ENCODE results near the gene HAUS2.
"Not testable (repeated sequence)": the region's sequence is repeated elsewhere in the genome, so short reads cannot be mapped to it uniquely, and the experiment has no call there.

The HAUS2 gene

GRCh38 chr15:42592716-42593115 is 44.1 kb downstream of the HAUS2 start:
- Histone ChIP-seq H3K36me3 (ENCODE audit: control insufficient read depth, insufficient read depth, low read length) (no peaks in the 10 kb centered on the region), H3K27me3 (ENCODE audit: control insufficient read depth, insufficient read depth, low read length) (no peaks in the 10 kb centered on the region), H3K4me1 (ENCODE audit: control insufficient read depth, insufficient read depth, low read length) (no peaks in the 10 kb centered on the region), H3K4me3 (ENCODE audit: low read length) (no peak overlapping the region), H3K9me3 (ENCODE audit: control insufficient read depth, insufficient read depth, low read length) (no peaks in the 10 kb centered on the region; the same call in 1 of the 2 replicates), H3K27ac (ENCODE audit: low read length) (no peak overlapping the region)
- no peak for DNase-seq (ENCODE audit: low read depth, low spot score)
- no CpG with 5 or more reads among the region's 3 CpGs for WGBS (ENCODE audit: insufficient coverage, insufficient read length)

DNA sequence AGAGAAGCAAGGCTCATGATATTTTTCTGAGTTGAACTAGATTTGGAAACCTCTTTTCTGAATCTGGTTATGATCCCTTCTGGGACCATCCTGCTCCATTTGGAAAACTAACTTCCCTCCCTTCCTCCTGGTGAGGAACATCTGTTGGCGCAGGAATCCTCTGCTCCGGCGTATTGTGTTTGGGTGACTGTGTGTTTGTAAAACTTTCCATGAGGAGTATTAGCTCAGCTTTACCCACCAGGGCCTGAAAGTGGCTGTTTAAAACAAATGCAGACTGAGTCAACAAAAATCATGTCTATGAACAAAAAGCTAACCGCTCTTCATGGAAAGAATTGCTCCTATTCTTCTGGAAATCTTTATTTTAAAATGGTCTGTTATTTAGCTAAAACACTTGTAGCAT is 44.5 kb downstream of the HAUS2 start:
- Histone ChIP-seq H3K4me1 (ENCODE audit: control insufficient read depth, insufficient read depth, low read length) (no peaks in the 10 kb centered on the region), H3K4me3 (ENCODE audit: low read length) (no peak overlapping the region), H3K27me3 (ENCODE audit: control insufficient read depth, insufficient read depth, low read length) (no peaks in the 10 kb centered on the region), H3K9me3 (ENCODE audit: control insufficient read depth, insufficient read depth, low read length) (no peaks in the 10 kb centered on the region; the same call in 1 of the 2 replicates), H3K27ac (ENCODE audit: low read length) (no peak overlapping the region), H3K36me3 (ENCODE audit: control insufficient read depth, insufficient read depth, low read length) (no peaks in the 10 kb centered on the region)
- WGBS (ENCODE audit: insufficient coverage, insufficient read length): no CpG with 5 or more reads among the region's 4 CpGs
- DNase-seq (ENCODE audit: low read depth, low spot score): no peak

DNA sequence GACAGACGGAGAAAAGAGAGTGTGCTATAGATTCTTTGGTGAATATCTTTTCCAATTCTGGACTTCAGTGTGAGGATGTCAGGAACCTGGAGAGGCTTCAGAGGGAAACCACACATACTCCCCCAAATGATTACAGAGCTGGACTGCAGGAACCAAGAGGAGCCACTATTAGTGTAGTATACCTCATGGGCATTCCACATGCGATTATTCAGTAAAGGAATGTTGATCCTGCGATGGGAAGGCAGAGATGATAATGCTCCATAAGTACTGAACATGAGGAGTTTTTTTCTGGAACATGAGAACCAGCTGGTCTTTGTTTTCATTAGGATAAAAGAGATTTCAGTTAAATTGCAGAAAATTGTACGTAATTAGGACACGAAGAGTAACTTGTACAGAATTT is 45.5 kb downstream of the HAUS2 start:
- Histone ChIP-seq H3K9me3 (ENCODE audit: control insufficient read depth, insufficient read depth, low read length) (no peaks in the 10 kb centered on the region; the same call in 1 of the 2 replicates), H3K36me3 (ENCODE audit: control insufficient read depth, insufficient read depth, low read length) (no peaks in the 10 kb centered on the region), H3K27ac (ENCODE audit: low read length) (no peak overlapping the region), H3K4me1 (ENCODE audit: control insufficient read depth, insufficient read depth, low read length) (no peaks in the 10 kb centered on the region), H3K27me3 (ENCODE audit: control insufficient read depth, insufficient read depth, low read length) (no peaks in the 10 kb centered on the region), H3K4me3 (ENCODE audit: low read length) (no peak overlapping the region)
- DNase-seq (ENCODE audit: low read depth, low spot score): no peak
- WGBS (ENCODE audit: insufficient coverage, insufficient read length): no CpG with 5 or more reads among the region's 5 CpGs

GRCh38 chr15:42595626-42596240 is 47.1 kb downstream of the HAUS2 start:
- no peak for DNase-seq (ENCODE audit: low read depth, low spot score)
- WGBS (ENCODE audit: insufficient coverage, insufficient read length): no CpG with 5 or more reads among the region's 4 CpGs
- Histone ChIP-seq H3K27ac (ENCODE audit: low read length) (no peak overlapping the region), H3K4me1 (ENCODE audit: control insufficient read depth, insufficient read depth, low read length) (no peaks in the 10 kb centered on the region), H3K4me3 (ENCODE audit: low read length) (no peak overlapping the region), H3K27me3 (ENCODE audit: control insufficient read depth, insufficient read depth, low read length) (no peaks in the 10 kb centered on the region), H3K36me3 (ENCODE audit: control insufficient read depth, insufficient read depth, low read length) (no peaks in the 10 kb centered on the region), H3K9me3 (ENCODE audit: control insufficient read depth, insufficient read depth, low read length) (no peaks in the 10 kb centered on the region; the same call in 1 of the 2 replicates)

DNA sequence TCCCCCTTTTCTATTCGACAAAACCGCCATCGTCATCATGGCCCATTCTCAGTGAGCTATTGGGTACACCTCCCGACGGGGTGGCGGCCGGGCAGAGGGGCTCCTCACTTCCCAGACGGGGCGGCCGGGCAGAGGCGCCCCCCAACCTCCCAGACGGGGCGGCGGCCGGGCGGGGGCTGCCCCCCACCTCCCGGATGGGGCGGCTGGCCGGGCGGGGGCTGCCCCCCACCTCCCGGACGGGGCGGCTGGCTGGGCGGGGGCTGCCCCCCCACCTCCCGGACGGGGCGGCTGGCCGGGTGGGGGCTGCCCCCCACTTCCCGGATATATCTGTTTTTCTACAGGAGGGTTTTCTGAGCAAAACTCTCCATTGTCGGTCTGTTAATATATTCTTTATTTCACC is 52.7 kb downstream of the HAUS2 start:
- WGBS (ENCODE audit: insufficient coverage, insufficient read length): no CpG with 5 or more reads among the region's 30 CpGs
- H3K36me3 ChIP-seq (ENCODE audit: control insufficient read depth, insufficient read depth, low read length); H3K4me3 ChIP-seq (ENCODE audit: low read length); H3K27me3 ChIP-seq (ENCODE audit: control insufficient read depth, insufficient read depth, low read length); H3K27ac ChIP-seq (ENCODE audit: low read length); DNase-seq (ENCODE audit: low read depth, low spot score); H3K9me3 ChIP-seq (ENCODE audit: control insufficient read depth, insufficient read depth, low read length); H3K4me1 ChIP-seq (ENCODE audit: control insufficient read depth, insufficient read depth, low read length): not testable (repeated sequence)

DNA sequence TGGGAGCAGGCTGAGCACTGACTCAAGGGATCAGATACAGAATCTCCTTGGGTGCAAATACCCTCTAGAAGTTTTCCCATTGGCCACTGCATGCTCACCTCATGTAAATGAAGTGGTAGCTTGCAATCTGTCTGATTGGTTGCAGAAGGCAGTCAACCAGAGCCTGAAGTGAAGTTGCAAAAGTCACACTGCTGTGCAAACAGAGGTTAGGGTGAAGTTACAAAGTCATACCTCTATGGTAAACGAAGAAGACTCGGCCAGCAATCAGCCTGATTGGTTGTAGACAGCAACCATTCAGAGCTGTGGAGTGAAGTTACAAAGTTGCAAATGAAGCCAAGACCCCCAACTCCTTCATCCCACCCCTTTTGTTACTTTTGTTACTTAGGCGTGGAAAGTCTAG is 53.9 kb downstream of the HAUS2 start:
- no CpG with 5 or more reads among the region's 3 CpGs for WGBS (ENCODE audit: insufficient coverage, insufficient read length)
- no peaks in the 10 kb centered on the region for H3K27me3 ChIP-seq (ENCODE audit: control insufficient read depth, insufficient read depth, low read length)
- H3K9me3 ChIP-seq (ENCODE audit: control insufficient read depth, insufficient read depth, low read length): no peaks in the 10 kb centered on the region
- no peak overlapping the region for H3K4me3 ChIP-seq (ENCODE audit: low read length)
- no peaks in the 10 kb centered on the region for H3K4me1 ChIP-seq (ENCODE audit: control insufficient read depth, insufficient read depth, low read length)
- no peak for DNase-seq (ENCODE audit: low read depth, low spot score)
- no peaks in the 10 kb centered on the region for H3K36me3 ChIP-seq (ENCODE audit: control insufficient read depth, insufficient read depth, low read length)
- H3K27ac ChIP-seq (ENCODE audit: low read length): no peak overlapping the region

- Histone ChIP-seq H3K36me3 (ENCODE audit: control insufficient read depth, insufficient read depth, low read length) (no peaks in the 10 kb centered on the region), H3K9me3 (ENCODE audit: control insufficient read depth, insufficient read depth, low read length) (no peaks in the 10 kb centered on the region), H3K27ac (ENCODE audit: low read length) (no peak overlapping the region), H3K4me1 (ENCODE audit: control insufficient read depth, insufficient read depth, low read length) (no peaks in the 10 kb centered on the region), H3K27me3 (ENCODE audit: control insufficient read depth, insufficient read depth, low read length) (no peaks in the 10 kb centered on the region), H3K4me3 (ENCODE audit: low read length) (no peak overlapping the region)
- no peak for DNase-seq (ENCODE audit: low read depth, low spot score)
- no CpG with 5 or more reads among the region's 2 CpGs for WGBS (ENCODE audit: insufficient coverage, insufficient read length)
Measured at GRCh38 chr15:42603978-42604377, 55.3 kb downstream of the HAUS2 start.

DNA sequence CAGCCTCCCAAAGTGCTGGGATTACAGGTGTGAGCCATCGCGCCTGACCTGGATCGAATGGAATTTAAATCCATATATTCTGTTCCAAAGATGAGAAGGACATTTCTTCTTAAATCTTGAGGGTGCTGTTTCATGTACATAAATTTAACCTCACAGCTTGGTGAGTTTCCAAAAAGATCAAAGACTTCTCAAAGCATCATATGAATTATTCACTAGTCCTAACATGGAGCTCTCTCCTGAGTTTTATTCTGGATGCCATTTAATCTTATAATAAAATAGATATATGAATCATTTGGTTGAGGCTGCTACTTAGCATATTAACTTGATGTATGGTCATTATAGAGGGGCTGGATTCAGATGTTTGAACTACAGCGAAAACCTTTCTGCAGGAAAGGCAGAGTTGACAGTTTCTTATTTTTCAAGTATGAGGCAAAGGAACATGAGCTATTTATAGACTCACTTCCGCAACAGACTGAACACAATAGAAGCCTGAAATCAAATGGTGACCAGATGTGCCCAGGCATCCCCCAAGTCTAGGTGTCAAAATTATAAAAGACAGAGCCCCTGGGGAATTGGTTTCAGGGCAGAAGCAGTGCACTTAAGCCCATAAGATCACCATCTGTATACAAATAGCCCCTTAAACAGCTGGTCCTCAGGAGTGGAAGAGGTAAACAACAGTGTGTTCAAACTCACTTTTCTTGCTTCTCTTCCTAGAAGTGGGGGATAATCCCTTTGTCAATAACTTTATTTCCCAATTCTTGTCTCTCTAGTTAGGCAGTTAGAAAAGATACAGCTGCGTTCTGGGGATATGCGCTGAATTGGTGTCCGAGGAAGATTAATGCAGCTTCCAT is 56.5 kb downstream of the HAUS2 start:
- no CpG with 5 or more reads among the region's 8 CpGs for WGBS (ENCODE audit: insufficient coverage, insufficient read length)
- Histone ChIP-seq H3K4me1 (ENCODE audit: control insufficient read depth, insufficient read depth, low read length) (no peaks in the 10 kb centered on the region), H3K9me3 (ENCODE audit: control insufficient read depth, insufficient read depth, low read length) (no peaks in the 10 kb centered on the region), H3K27ac (ENCODE audit: low read length) (no peak overlapping the region), H3K4me3 (ENCODE audit: low read length) (no peak overlapping the region), H3K27me3 (ENCODE audit: control insufficient read depth, insufficient read depth, low read length) (no peaks in the 10 kb centered on the region), H3K36me3 (ENCODE audit: control insufficient read depth, insufficient read depth, low read length) (no peaks in the 10 kb centered on the region)
- no peak for DNase-seq (ENCODE audit: low read depth, low spot score)

GRCh38 chr15:42605796-42606195 is 57.2 kb downstream of the HAUS2 start:
- Histone ChIP-seq H3K36me3 (ENCODE audit: control insufficient read depth, insufficient read depth, low read length) (no peaks in the 10 kb centered on the region), H3K27me3 (ENCODE audit: control insufficient read depth, insufficient read depth, low read length) (no peaks in the 10 kb centered on the region), H3K27ac (ENCODE audit: low read length) (no peak overlapping the region), H3K9me3 (ENCODE audit: control insufficient read depth, insufficient read depth, low read length) (no peaks in the 10 kb centered on the region), H3K4me3 (ENCODE audit: low read length) (no peak overlapping the region), H3K4me1 (ENCODE audit: control insufficient read depth, insufficient read depth, low read length) (no peaks in the 10 kb centered on the region)
- WGBS (ENCODE audit: insufficient coverage, insufficient read length): no CpG with 5 or more reads among the region's 3 CpGs
- DNase-seq (ENCODE audit: low read depth, low spot score): no peak

- H3K9me3 ChIP-seq (ENCODE audit: control insufficient read depth, insufficient read depth, low read length): no peaks in the 10 kb centered on the region
- DNase-seq (ENCODE audit: low read depth, low spot score): no peak
- H3K4me1 ChIP-seq (ENCODE audit: control insufficient read depth, insufficient read depth, low read length): no peaks in the 10 kb centered on the region
- H3K4me3 ChIP-seq (ENCODE audit: low read length): no peak overlapping the region
- no peak overlapping the region for H3K27ac ChIP-seq (ENCODE audit: low read length)
- no peaks in the 10 kb centered on the region for H3K36me3 ChIP-seq (ENCODE audit: control insufficient read depth, insufficient read depth, low read length)
- H3K27me3 ChIP-seq (ENCODE audit: control insufficient read depth, insufficient read depth, low read length): no peaks in the 10 kb centered on the region
- WGBS (ENCODE audit: insufficient coverage, insufficient read length): no CpG with 5 or more reads among the region's 4 CpGs
Measured at GRCh38 chr15:42608110-42608531, 59.5 kb downstream of the HAUS2 start.

All from iPS DF 6.9 (cell line).